Measurements from ENCODE around the gene TANGO2.

Gene TANGO2

GRCh38 chr22:20089226-20089976 lies 68.5 kb downstream of the TANGO2 start:
- no peak for TF ChIP-seq CTCF (IDR thresholded peaks at IDR 0.05; ENCODE audit: unreplicated experiment in 3 of 3)
- Mint-ChIP-seq H3K4me3 (no peak overlapping the region), H3K9me3 (no peaks in the 10 kb centered on the region), H3K36me3 (ENCODE audit: low read depth) (peaks cover 89% of the 10 kb centered on the region), H3K4me1 (peaks cover 4% of the 10 kb centered on the region), H3K27ac (no peak overlapping the region), H3K27me3 (ENCODE audit: low read depth) (no peaks in the 10 kb centered on the region)

GRCh38 chr22:20089977-20090729 lies 69.2 kb downstream of the TANGO2 start:
- H3K27me3 Mint-ChIP-seq (ENCODE audit: low read depth): no peaks in the 10 kb centered on the region
- H3K9me3 Mint-ChIP-seq: no peaks in the 10 kb centered on the region
- H3K4me1 Mint-ChIP-seq: no peaks in the 10 kb centered on the region
- no peak overlapping the region for H3K4me3 Mint-ChIP-seq
- H3K36me3 Mint-ChIP-seq (ENCODE audit: low read depth): peaks cover 94% of the 10 kb centered on the region
- no peak overlapping the region for H3K27ac Mint-ChIP-seq
- TF ChIP-seq CTCF (IDR thresholded peaks at IDR 0.05; ENCODE audit: unreplicated experiment in 3 of 3): no peak

- no peaks in the 10 kb centered on the region for H3K27me3 Mint-ChIP-seq (ENCODE audit: low read depth)
- no peak for TF ChIP-seq CTCF (IDR thresholded peaks at IDR 0.05; ENCODE audit: unreplicated experiment in 3 of 3)
- no peak overlapping the region for H3K4me3 Mint-ChIP-seq
- H3K36me3 Mint-ChIP-seq (ENCODE audit: low read depth): peaks cover 94% of the 10 kb centered on the region
- peaks cover 6% of the 10 kb centered on the region for H3K9me3 Mint-ChIP-seq
- no peaks in the 10 kb centered on the region for H3K4me1 Mint-ChIP-seq
- no peak overlapping the region for H3K27ac Mint-ChIP-seq
These were observed 69.9 kb downstream of the TANGO2 start for GRCh38 chr22:20090730-20091240.

GRCh38 chr22:20091690-20092476 lies 71.0 kb downstream of the TANGO2 start:
- Mint-ChIP-seq H3K27me3 (ENCODE audit: low read depth) (no peaks in the 10 kb centered on the region), H3K4me1 (no peaks in the 10 kb centered on the region), H3K27ac (no peak overlapping the region), H3K9me3 (peaks cover 11% of the 10 kb centered on the region), H3K36me3 (ENCODE audit: low read depth) (peaks cover 96% of the 10 kb centered on the region), H3K4me3 (no peak overlapping the region)
- TF ChIP-seq CTCF (IDR thresholded peaks at IDR 0.05; ENCODE audit: unreplicated experiment in 3 of 3): no peak

GRCh38 chr22:20092477-20092854 lies 71.6 kb downstream of the TANGO2 start:
- Mint-ChIP-seq H3K27ac (no peak overlapping the region), H3K27me3 (ENCODE audit: low read depth) (no peaks in the 10 kb centered on the region), H3K9me3 (peaks cover 16% of the 10 kb centered on the region), H3K36me3 (ENCODE audit: low read depth) (peaks cover 96% of the 10 kb centered on the region), H3K4me1 (no peaks in the 10 kb centered on the region), H3K4me3 (no peak overlapping the region)
- TF ChIP-seq CTCF (IDR thresholded peaks at IDR 0.05; ENCODE audit: unreplicated experiment in 3 of 3): no peak
